GM21737 (cell line): ENCODE data around the gene PTP4A2.
A peak's percentile ranks its signal among the peaks of the same experiment; 100 is the strongest.
"Not testable (repeated sequence)": the region's sequence is repeated elsewhere in the genome, so short reads cannot be mapped to it uniquely, and the experiment has no call there.

Source experiments
- ATAC-seq: cut with Tn5 transposase; IDR thresholded peaks from one replicate; pipeline ENCODE4 v1.9.1; 2021; ENCODE audit warnings: mild to moderate bottlenecking, moderate library complexity; ENCODE audit not compliant: unreplicated experiment

Gene PTP4A2

GRCh38 chr1:31951276-31951675, 13.1 kb upstream of the PTP4A2 start:
- ATAC-seq: no peak

GRCh38 chr1:31949862-31950261, 11.7 kb upstream of the PTP4A2 start:
- ATAC-seq: no peak

GRCh38 chr1:31945677-31946076, 7.5 kb upstream of the PTP4A2 start:
- ATAC-seq: not testable (repeated sequence)

GRCh38 chr1:31944205-31945089, 6.3 kb upstream of the PTP4A2 start:
- ATAC-seq: peak; percentile 54

GRCh38 chr1:31943546-31944184, 5.5 kb upstream of the PTP4A2 start:
- no peak for ATAC-seq

GRCh38 chr1:31942061-31942460, 3.9 kb upstream of the PTP4A2 start:
- not testable (repeated sequence) for ATAC-seq

- ATAC-seq: peak; percentile 28
Measured at GRCh38 chr1:31939484-31940329, 1.5 kb upstream of the PTP4A2 start.

- ATAC-seq: peak; percentile 23
Measured at GRCh38 chr1:31937300-31938183, 626 bp downstream of the PTP4A2 start.

GRCh38 chr1:31936981-31937299, 1.2 kb downstream of the PTP4A2 start:
- no peak for ATAC-seq

- no peak for ATAC-seq
Measured at GRCh38 chr1:31936278-31936980, 1.7 kb downstream of the PTP4A2 start.

- no peak for ATAC-seq
Measured at GRCh38 chr1:31934706-31935629, 3.2 kb downstream of the PTP4A2 start.

- no peak for ATAC-seq
Measured at GRCh38 chr1:31932491-31933316, 5.5 kb downstream of the PTP4A2 start.

- no peak for ATAC-seq
Measured at GRCh38 chr1:31931593-31932225, 6.5 kb downstream of the PTP4A2 start.

GRCh38 chr1:31930836-31931592, 7.2 kb downstream of the PTP4A2 start:
- ATAC-seq: no peak

GRCh38 chr1:31927661-31927980, 10.5 kb downstream of the PTP4A2 start:
- ATAC-seq: no peak

- no peak for ATAC-seq
Measured at GRCh38 chr1:31926853-31927660, 11.1 kb downstream of the PTP4A2 start.
